ENCODE measurements around the gene PPP2R2B.

- TF ChIP-seq CTCF (IDR thresholded peaks at IDR 0.05) (no peak), POLR2A (IDR thresholded peaks at IDR 0.05) (no peak)
These were observed 5.0 kb upstream of the PPP2R2B start for GRCh38 chr5:146883511-146883910.
